GM23338 (cell line): ENCODE measurements around the gene NTMT2. TPM values are rescaled to one million over a fixed set of nuclear protein-coding genes. Genes with fewer than 3 reads are reported as not detected.

Experiments used
- ATAC-seq: fragments of 200-7000 bp; cut with Tn5 transposase; 3 replicates; pipeline ENCODE4 v1.9.1; 2020
- DNase-seq: peaks from one replicate; pipeline ENCODE4 v3.0.0-alpha.2; 2015; ENCODE audit warnings: low spot score
- H2AFZ ChIP-seq: fragments of 200-600 bp; sonication (generic); 2 replicates; pipeline ENCODE4 v1.8.0; 2016; ENCODE audit warnings: antibody characterized with exemption, mild to moderate bottlenecking, moderate library complexity
- H3F3A ChIP-seq: fragments of 200-600 bp; sonication (generic); replicated peaks from 2 replicates; pipeline ENCODE4 v1.8.0; 2017; ENCODE audit warnings: antibody characterized with exemption, mixed run types, low read depth
- H3K27ac ChIP-seq: fragments of 200-600 bp; sonication (generic); 2 replicates; pipeline ENCODE4 v1.6.1; 2016; ENCODE audit warnings: low read depth
- H3K27me3 ChIP-seq: fragments of 200-600 bp; sonication (generic); 2 replicates; pipeline ENCODE4 v1.8.0; 2016; ENCODE audit warnings: mild to moderate bottlenecking, mixed run types, moderate library complexity; ENCODE audit not compliant: insufficient read depth
- H3K36me3 ChIP-seq: fragments of 200-600 bp; sonication (generic); 2 replicates; pipeline ENCODE4 v1.8.0; 2016; ENCODE audit warnings: mild to moderate bottlenecking; ENCODE audit not compliant: insufficient read depth
- H3K4me1 ChIP-seq: fragments of 200-600 bp; sonication (generic); 2 replicates; pipeline ENCODE4 v1.8.0; 2016; ENCODE audit warnings: mild to moderate bottlenecking, moderate library complexity; ENCODE audit not compliant: insufficient read depth
- H3K4me2 ChIP-seq: fragments of 200-600 bp; sonication (generic); 2 replicates; pipeline ENCODE4 v1.7.1; 2017; ENCODE audit warnings: mixed run types
- H3K4me3 ChIP-seq: fragments of 200-600 bp; sonication (generic); 2 replicates; pipeline ENCODE4 v1.6.1; 2016; ENCODE audit warnings: mixed run types
- H3K79me2 ChIP-seq: fragments of 200-600 bp; sonication (generic); replicated peaks from 2 replicates; pipeline ENCODE4 v1.8.0; 2017; ENCODE audit warnings: mild to moderate bottlenecking; ENCODE audit not compliant: insufficient read depth
- H3K9me2 ChIP-seq: fragments of 200-600 bp; sonication (generic); 2 replicates; pipeline ENCODE4 v1.8.0; 2017; ENCODE audit not compliant: insufficient read depth
- H4K20me1 ChIP-seq: fragments of 200-600 bp; sonication (generic); replicated peaks from 2 replicates; pipeline ENCODE4 v1.8.0; 2017; ENCODE audit warnings: mild to moderate bottlenecking; ENCODE audit not compliant: insufficient read depth
- H3K27ac Mint-ChIP-seq: 2 replicates; pipeline ENCODE4 v1.8.0; 2020; ENCODE audit warnings: inconsistent platforms, mild to moderate bottlenecking, moderate library complexity, mixed read lengths
- H3K27me3 Mint-ChIP-seq: 3 replicates; pipeline ENCODE4 v1.8.0; 2022; ENCODE audit warnings: low read depth, mild to moderate bottlenecking, moderate library complexity, mixed read lengths, inconsistent platforms; ENCODE audit not compliant: insufficient read depth, poor library complexity
- H3K36me3 Mint-ChIP-seq: 3 replicates; pipeline ENCODE4 v1.8.0; 2021; ENCODE audit warnings: low read depth, mild to moderate bottlenecking, inconsistent platforms, moderate library complexity, mixed read lengths
- H3K4me1 Mint-ChIP-seq: 3 replicates; pipeline ENCODE4 v1.8.0; 2020; ENCODE audit warnings: mild to moderate bottlenecking, inconsistent platforms, mixed read lengths
- H3K4me3 Mint-ChIP-seq: 3 replicates; pipeline ENCODE4 v1.8.0; 2021; ENCODE audit warnings: moderate library complexity, mild to moderate bottlenecking, inconsistent platforms, mixed read lengths
- H3K9me3 Mint-ChIP-seq: 3 replicates; pipeline ENCODE4 v1.8.0; 2020; ENCODE audit warnings: moderate library complexity, mild to moderate bottlenecking, inconsistent platforms, mixed read lengths
- CREB1 ChIP-seq: fragments of 250-450 bp; sonication (Bioruptor Pico); IDR thresholded peaks from 2 replicates; pipeline ENCODE4 v1.5.0; 2020; ENCODE audit warnings: low read depth, mild to moderate bottlenecking, moderate library complexity
- CTCF ChIP-seq, 2 experiments: fragments of 200-600 bp in 1 of 2; sonication (generic) in 1 of 2; conservative IDR thresholded peaks; 2 replicates each; pipeline versions ENCODE4 v1.5.1 to v1.6.1; 2016 to 2017; ENCODE audit warnings: antibody characterized with exemption in 2 of 2, low read depth in 2 of 2, mild to moderate bottlenecking in 2 of 2, moderate library complexity in 1 of 2
- EZH2 ChIP-seq: fragments of 200-600 bp; sonication (generic); IDR thresholded peaks from one replicate; pipeline ENCODE4 v1.8.0; 2017; ENCODE audit warnings: antibody characterized with exemption, mild to moderate bottlenecking, low read depth; ENCODE audit not compliant: unreplicated experiment
- EZH2phosphoT487 ChIP-seq: fragments of 200-600 bp; sonication (generic); IDR thresholded peaks from one replicate; pipeline ENCODE4 v1.8.1; 2018; ENCODE audit warnings: antibody characterized with exemption; ENCODE audit not compliant: unreplicated experiment
- JUNB ChIP-seq: IDR thresholded peaks from one replicate; pipeline ENCODE4 v1.6.1; 2016; ENCODE audit warnings: antibody characterized with exemption; ENCODE audit not compliant: unreplicated experiment
- NANOG ChIP-seq: IDR thresholded peaks from 2 replicates; pipeline ENCODE4 v1.6.1; 2016; ENCODE audit warnings: antibody characterized with exemption, borderline replicate concordance
- POLR2AphosphoS5 ChIP-seq: IDR thresholded peaks from 2 replicates; pipeline ENCODE4 v1.6.1; 2016; ENCODE audit warnings: antibody characterized with exemption, low read depth
- STAT1 ChIP-seq: IDR thresholded peaks from one replicate; pipeline ENCODE4 v1.6.1; 2016; ENCODE audit warnings: antibody characterized with exemption; ENCODE audit not compliant: unreplicated experiment
- ZNF114 ChIP-seq: fragments of 250-450 bp; sonication (Bioruptor Pico); IDR thresholded peaks from 2 replicates; pipeline ENCODE4 v1.5.0; 2020; ENCODE audit warnings: mild to moderate bottlenecking, moderate library complexity
- ZNF331 ChIP-seq: fragments of 250-450 bp; sonication (Bioruptor Pico); IDR thresholded peaks from 2 replicates; pipeline ENCODE4 v1.5.0; 2020; ENCODE audit warnings: low read depth, mild to moderate bottlenecking, moderate library complexity
- polyA plus RNA-seq: library from polyadenylated mRNA; unstranded; fragments of >200 nt; fragmentation: Nextera tagmentation; extraction: Ambion mirVana; gene quantifications from 2 replicates; pipeline ENCODE4 v1.2.1, GENCODE V29; 2016
- total RNA-seq: library from RNA; depleted of rRNA; stranded (reverse); fragments of >200 nt; shearing (Covaris generic); gene quantifications from 2 replicates; pipeline ENCODE4 v1.2.3, GENCODE V29; 2014
- TF ChIP-seq, protein P1 (sequence below): IDR thresholded peaks from 2 replicates; pipeline ENCODE4 v1.6.1; 2016; ENCODE audit warnings: antibody characterized with exemption
- TF ChIP-seq, protein P2 (sequence below): IDR thresholded peaks from one replicate; pipeline ENCODE4 v1.6.1; 2018; ENCODE audit warnings: antibody characterized with exemption; ENCODE audit not compliant: unreplicated experiment
- TF ChIP-seq, protein P3 (sequence below): fragments of 250-450 bp; sonication (Bioruptor Pico); IDR thresholded peaks from 2 replicates; pipeline ENCODE4 v1.5.0; 2020; ENCODE audit warnings: mild to moderate bottlenecking, moderate library complexity

The NTMT2 gene
- total and polyA plus RNA-seq, 2 experiments from 2014 or later, result 0.48 TPM; not detected in 1

DNA sequence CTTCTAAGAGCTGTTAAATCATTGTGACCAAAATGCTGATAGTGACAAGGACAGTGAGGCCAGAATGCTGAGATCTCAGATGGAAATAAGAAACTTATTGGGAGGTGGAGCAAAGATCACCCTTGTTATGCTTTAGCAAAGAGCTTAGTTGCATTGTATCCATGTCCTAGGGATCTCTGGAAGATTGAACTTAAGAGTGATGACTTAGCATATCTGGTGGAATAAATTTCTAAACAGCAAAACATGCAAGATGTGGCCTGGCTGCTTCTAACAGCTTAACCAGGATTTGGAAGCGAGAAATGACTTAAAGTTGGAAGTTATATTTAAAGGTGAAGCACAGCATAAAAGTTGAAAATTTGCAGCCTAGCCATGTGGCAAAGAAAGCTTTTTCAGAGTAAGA lies 7.7 kb downstream of the NTMT2 start:
- Histone ChIP-seq H3K79me2 (no peaks in the 10 kb centered on the region), H3K4me2 (no peak overlapping the region), H3K36me3 (no peaks in the 10 kb centered on the region; the same call in 1 of the 2 replicates), H3K9me2 (0 out of 2 replicates have a peak, but pooled peaks cover 5% of the 10 kb centered on the region), H3F3A (no peaks in the 10 kb centered on the region), H3K4me1 (no peaks in the 10 kb centered on the region), H2AFZ (no peak overlapping the region), H3K27ac (no peak overlapping the region), H3K4me3 (no peak overlapping the region), H3K27me3 (no peaks in the 10 kb centered on the region), H4K20me1 (0 out of 2 replicates have a peak, but pooled peaks cover 5% of the 10 kb centered on the region)
- no peaks in the 10 kb centered on the region for H3K4me1 Mint-ChIP-seq
- TF ChIP-seq, protein P1, sequence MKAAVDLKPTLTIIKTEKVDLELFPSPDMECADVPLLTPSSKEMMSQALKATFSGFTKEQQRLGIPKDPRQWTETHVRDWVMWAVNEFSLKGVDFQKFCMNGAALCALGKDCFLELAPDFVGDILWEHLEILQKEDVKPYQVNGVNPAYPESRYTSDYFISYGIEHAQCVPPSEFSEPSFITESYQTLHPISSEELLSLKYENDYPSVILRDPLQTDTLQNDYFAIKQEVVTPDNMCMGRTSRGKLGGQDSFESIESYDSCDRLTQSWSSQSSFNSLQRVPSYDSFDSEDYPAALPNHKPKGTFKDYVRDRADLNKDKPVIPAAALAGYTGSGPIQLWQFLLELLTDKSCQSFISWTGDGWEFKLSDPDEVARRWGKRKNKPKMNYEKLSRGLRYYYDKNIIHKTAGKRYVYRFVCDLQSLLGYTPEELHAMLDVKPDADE, result no peak
- no peak for TF ChIP-seq POLR2AphosphoS5
- no peak for TF ChIP-seq CREB1 (CRISPR knock-in tag)
- no peak for TF ChIP-seq EZH2
- TF ChIP-seq CTCF (conservative IDR thresholded peaks at IDR 0.05; ENCODE audit: low read depth in 2 of 2), result no peak
- no peak for TF ChIP-seq JUNB
- no peak for TF ChIP-seq ZNF114 (CRISPR knock-in tag)
- TF ChIP-seq, protein P2, sequence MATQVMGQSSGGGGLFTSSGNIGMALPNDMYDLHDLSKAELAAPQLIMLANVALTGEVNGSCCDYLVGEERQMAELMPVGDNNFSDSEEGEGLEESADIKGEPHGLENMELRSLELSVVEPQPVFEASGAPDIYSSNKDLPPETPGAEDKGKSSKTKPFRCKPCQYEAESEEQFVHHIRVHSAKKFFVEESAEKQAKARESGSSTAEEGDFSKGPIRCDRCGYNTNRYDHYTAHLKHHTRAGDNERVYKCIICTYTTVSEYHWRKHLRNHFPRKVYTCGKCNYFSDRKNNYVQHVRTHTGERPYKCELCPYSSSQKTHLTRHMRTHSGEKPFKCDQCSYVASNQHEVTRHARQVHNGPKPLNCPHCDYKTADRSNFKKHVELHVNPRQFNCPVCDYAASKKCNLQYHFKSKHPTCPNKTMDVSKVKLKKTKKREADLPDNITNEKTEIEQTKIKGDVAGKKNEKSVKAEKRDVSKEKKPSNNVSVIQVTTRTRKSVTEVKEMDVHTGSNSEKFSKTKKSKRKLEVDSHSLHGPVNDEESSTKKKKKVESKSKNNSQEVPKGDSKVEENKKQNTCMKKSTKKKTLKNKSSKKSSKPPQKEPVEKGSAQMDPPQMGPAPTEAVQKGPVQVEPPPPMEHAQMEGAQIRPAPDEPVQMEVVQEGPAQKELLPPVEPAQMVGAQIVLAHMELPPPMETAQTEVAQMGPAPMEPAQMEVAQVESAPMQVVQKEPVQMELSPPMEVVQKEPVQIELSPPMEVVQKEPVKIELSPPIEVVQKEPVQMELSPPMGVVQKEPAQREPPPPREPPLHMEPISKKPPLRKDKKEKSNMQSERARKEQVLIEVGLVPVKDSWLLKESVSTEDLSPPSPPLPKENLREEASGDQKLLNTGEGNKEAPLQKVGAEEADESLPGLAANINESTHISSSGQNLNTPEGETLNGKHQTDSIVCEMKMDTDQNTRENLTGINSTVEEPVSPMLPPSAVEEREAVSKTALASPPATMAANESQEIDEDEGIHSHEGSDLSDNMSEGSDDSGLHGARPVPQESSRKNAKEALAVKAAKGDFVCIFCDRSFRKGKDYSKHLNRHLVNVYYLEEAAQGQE, result no peak
- TF ChIP-seq NANOG, result no peak
- TF ChIP-seq, protein P3, sequence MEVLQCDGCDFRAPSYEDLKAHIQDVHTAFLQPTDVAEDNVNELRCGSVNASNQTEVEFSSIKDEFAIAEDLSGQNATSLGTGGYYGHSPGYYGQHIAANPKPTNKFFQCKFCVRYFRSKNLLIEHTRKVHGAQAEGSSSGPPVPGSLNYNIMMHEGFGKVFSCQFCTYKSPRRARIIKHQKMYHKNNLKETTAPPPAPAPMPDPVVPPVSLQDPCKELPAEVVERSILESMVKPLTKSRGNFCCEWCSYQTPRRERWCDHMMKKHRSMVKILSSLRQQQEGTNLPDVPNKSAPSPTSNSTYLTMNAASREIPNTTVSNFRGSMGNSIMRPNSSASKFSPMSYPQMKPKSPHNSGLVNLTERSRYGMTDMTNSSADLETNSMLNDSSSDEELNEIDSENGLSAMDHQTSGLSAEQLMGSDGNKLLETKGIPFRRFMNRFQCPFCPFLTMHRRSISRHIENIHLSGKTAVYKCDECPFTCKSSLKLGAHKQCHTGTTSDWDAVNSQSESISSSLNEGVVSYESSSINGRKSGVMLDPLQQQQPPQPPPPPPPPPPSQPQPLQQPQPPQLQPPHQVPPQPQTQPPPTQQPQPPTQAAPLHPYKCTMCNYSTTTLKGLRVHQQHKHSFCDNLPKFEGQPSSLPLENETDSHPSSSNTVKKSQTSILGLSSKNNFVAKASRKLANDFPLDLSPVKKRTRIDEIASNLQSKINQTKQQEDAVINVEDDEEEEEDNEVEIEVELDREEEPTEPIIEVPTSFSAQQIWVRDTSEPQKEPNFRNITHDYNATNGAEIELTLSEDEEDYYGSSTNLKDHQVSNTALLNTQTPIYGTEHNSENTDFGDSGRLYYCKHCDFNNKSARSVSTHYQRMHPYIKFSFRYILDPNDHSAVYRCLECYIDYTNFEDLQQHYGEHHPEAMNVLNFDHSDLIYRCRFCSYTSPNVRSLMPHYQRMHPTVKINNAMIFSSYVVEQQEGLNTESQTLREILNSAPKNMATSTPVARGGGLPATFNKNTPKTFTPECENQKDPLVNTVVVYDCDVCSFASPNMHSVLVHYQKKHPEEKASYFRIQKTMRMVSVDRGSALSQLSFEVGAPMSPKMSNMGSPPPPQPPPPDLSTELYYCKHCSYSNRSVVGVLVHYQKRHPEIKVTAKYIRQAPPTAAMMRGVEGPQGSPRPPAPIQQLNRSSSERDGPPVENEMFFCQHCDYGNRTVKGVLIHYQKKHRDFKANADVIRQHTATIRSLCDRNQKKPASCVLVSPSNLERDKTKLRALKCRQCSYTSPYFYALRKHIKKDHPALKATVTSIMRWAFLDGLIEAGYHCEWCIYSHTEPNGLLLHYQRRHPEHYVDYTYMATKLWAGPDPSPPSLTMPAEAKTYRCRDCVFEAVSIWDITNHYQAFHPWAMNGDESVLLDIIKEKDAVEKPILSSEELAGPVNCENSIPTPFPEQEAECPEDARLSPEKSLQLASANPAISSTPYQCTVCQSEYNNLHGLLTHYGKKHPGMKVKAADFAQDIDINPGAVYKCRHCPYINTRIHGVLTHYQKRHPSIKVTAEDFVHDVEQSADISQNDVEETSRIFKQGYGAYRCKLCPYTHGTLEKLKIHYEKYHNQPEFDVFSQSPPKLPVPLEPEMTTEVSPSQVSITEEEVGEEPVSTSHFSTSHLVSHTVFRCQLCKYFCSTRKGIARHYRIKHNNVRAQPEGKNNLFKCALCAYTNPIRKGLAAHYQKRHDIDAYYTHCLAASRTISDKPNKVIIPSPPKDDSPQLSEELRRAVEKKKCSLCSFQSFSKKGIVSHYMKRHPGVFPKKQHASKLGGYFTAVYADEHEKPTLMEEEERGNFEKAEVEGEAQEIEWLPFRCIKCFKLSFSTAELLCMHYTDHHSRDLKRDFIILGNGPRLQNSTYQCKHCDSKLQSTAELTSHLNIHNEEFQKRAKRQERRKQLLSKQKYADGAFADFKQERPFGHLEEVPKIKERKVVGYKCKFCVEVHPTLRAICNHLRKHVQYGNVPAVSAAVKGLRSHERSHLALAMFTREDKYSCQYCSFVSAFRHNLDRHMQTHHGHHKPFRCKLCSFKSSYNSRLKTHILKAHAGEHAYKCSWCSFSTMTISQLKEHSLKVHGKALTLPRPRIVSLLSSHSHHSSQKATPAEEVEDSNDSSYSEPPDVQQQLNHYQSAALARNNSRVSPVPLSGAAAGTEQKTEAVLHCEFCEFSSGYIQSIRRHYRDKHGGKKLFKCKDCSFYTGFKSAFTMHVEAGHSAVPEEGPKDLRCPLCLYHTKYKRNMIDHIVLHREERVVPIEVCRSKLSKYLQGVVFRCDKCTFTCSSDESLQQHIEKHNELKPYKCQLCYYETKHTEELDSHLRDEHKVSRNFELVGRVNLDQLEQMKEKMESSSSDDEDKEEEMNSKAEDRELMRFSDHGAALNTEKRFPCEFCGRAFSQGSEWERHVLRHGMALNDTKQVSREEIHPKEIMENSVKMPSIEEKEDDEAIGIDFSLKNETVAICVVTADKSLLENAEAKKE, result no peak
- TF ChIP-seq STAT1, result no peak
- no peak for TF ChIP-seq ZNF331 (CRISPR knock-in tag)
- no peak for TF ChIP-seq EZH2phosphoT487
- no peak overlapping the region for H3K4me3 Mint-ChIP-seq
- ATAC-seq, result no peak
- H3K9me3 Mint-ChIP-seq, result peaks cover 11% of the 10 kb centered on the region
- peaks cover 10% of the 10 kb centered on the region for H3K36me3 Mint-ChIP-seq
- DNase-seq, result no peak
- H3K27ac Mint-ChIP-seq, result no peak overlapping the region
- H3K27me3 Mint-ChIP-seq, result no peaks in the 10 kb centered on the region
